Measurements from ENCODE around the gene SECISBP2L. TPM values are rescaled to one million over a fixed set of nuclear protein-coding genes. Genes with fewer than 3 reads are reported as not detected.

SECISBP2L gene
- total and polyA plus RNA-seq, 2 donors (not counting 1 experiment from before 2014, with no cell fraction given) = 13.0 to 121 TPM

- H3K9me3 Mint-ChIP-seq (ENCODE audit: insufficient read depth) = no peaks in the 10 kb centered on the region
- H3K4me1 Mint-ChIP-seq = no peaks in the 10 kb centered on the region
- TF ChIP-seq CTCF (IDR thresholded peaks at IDR 0.05) = no peak
- TF ChIP-seq EZH2 (IDR thresholded peaks at IDR 0.05; ENCODE audit: borderline replicate concordance, insufficient read depth, low read depth, low read length, poor library complexity, severe bottlenecking) = no peak
- H3K27ac ChIP-seq (ENCODE audit: low read length in 2 of 2) = no peak overlapping the region
- H3K4me3 ChIP-seq (ENCODE audit: control extremely low read depth in 1 of 5, extremely low read depth in 1 of 5, insufficient read depth in 1 of 5, low read depth in 2 of 5, low read length in 4 of 5) = no peak overlapping the region
- no peak overlapping the region for H2AFZ ChIP-seq (ENCODE audit: insufficient read depth, low read depth, low read length, poor library complexity, severe bottlenecking)
- CTCF ChIA-PET = interaction anchor here (1.1 kb wide), 1 partner anchor 201 kb away, joined by 3 read pairs; no protein-coding TSS in a partner anchor
- H3K9me3 ChIP-seq (ENCODE audit: control extremely low read depth in 1 of 3, control insufficient read depth in 2 of 3, insufficient read depth in 1 of 3, low read length in 2 of 3) = no peaks in the 10 kb centered on the region
- no peaks in the 10 kb centered on the region for H4K20me1 ChIP-seq (ENCODE audit: control insufficient read depth, insufficient read depth, low read length, poor library complexity, severe bottlenecking)
- no peak overlapping the region for H3K27ac Mint-ChIP-seq
- 97% methylated on average over 13 of the region's 13 CpGs for WGBS (ENCODE audit: insufficient coverage)
- ATAC-seq (ENCODE audit: low read depth) = no peak
- H3K27me3 ChIP-seq (replicated peaks in 1 of 4; ENCODE audit: control extremely low read depth in 1 of 4, control insufficient read depth in 3 of 4, insufficient read depth in 4 of 4, low read length in 3 of 4) = no peaks in the 10 kb centered on the region
- no peak overlapping the region for H3K9ac ChIP-seq (ENCODE audit: low read length)
- no peak overlapping the region for H3K4me2 ChIP-seq (replicated peaks; ENCODE audit: low read depth, low read length, poor library complexity, severe bottlenecking)
- H3K4me1 ChIP-seq (ENCODE audit: control insufficient read depth in 2 of 2, insufficient read depth in 2 of 2, low read length in 2 of 2) = no peaks in the 10 kb centered on the region
- POLR2A ChIA-PET = no interaction called here
- no peak overlapping the region for H3K4me3 Mint-ChIP-seq
- intact Hi-C loops (cut with micrococcal nuclease) = no loop called here
- peaks cover 4% of the 10 kb centered on the region for H3K27me3 Mint-ChIP-seq
- H3K79me2 ChIP-seq (ENCODE audit: control insufficient read depth, insufficient read depth, low read length) = no peaks in the 10 kb centered on the region
- H3K36me3 ChIP-seq (replicated peaks in 1 of 2; ENCODE audit: control extremely low read depth in 1 of 2, control insufficient read depth in 1 of 2, extremely low read depth in 1 of 2, insufficient read depth in 2 of 2, low read length in 1 of 2) = no peaks in the 10 kb centered on the region
- no peak for DNase-seq
Measured at GRCh38 chr15:49062900-49063299, 16.7 kb upstream of the SECISBP2L start.

- H3K27me3 Mint-ChIP-seq = no peaks in the 10 kb centered on the region
- no peaks in the 10 kb centered on the region for H3K79me2 ChIP-seq (ENCODE audit: control insufficient read depth, insufficient read depth, low read length)
- H3K4me3 ChIP-seq (ENCODE audit: control extremely low read depth in 1 of 5, extremely low read depth in 1 of 5, insufficient read depth in 1 of 5, low read depth in 2 of 5, low read length in 4 of 5) = no peak overlapping the region
- no peaks in the 10 kb centered on the region for H3K4me1 ChIP-seq (ENCODE audit: control insufficient read depth in 2 of 2, insufficient read depth in 2 of 2, low read length in 2 of 2)
- POLR2A ChIA-PET = interaction anchor here (0.7 kb wide), 1 partner anchor 10 kb away, joined by 3 read pairs; no protein-coding TSS in a partner anchor
- H2AFZ ChIP-seq (ENCODE audit: insufficient read depth, low read depth, low read length, poor library complexity, severe bottlenecking) = no peak overlapping the region
- H3K36me3 ChIP-seq (replicated peaks in 1 of 2; ENCODE audit: control extremely low read depth in 1 of 2, control insufficient read depth in 1 of 2, extremely low read depth in 1 of 2, insufficient read depth in 2 of 2, low read length in 1 of 2) = no peaks in the 10 kb centered on the region
- ATAC-seq (ENCODE audit: low read depth) = no peak
- no peaks in the 10 kb centered on the region for H4K20me1 ChIP-seq (ENCODE audit: control insufficient read depth, insufficient read depth, low read length, poor library complexity, severe bottlenecking)
- intact Hi-C loops (cut with micrococcal nuclease) = no loop called here
- H3K4me3 Mint-ChIP-seq = no peak overlapping the region
- H3K4me2 ChIP-seq (replicated peaks; ENCODE audit: low read depth, low read length, poor library complexity, severe bottlenecking) = no peak overlapping the region
- CTCF ChIA-PET = interaction anchor here (1.4 kb wide), 1 partner anchor 14 kb away, joined by 5 read pairs; the partner anchor contains the start of gene SECISBP2L
- no peak overlapping the region for H3K27ac Mint-ChIP-seq
- WGBS (ENCODE audit: insufficient coverage) = 81% methylated on average over 2 of the region's 4 CpGs
- no peak overlapping the region for H3K27ac ChIP-seq (ENCODE audit: low read length in 2 of 2)
- no peaks in the 10 kb centered on the region for H3K27me3 ChIP-seq (replicated peaks in 1 of 4; ENCODE audit: control extremely low read depth in 1 of 4, control insufficient read depth in 3 of 4, insufficient read depth in 4 of 4, low read length in 3 of 4)
- TF ChIP-seq EZH2 (IDR thresholded peaks at IDR 0.05; ENCODE audit: borderline replicate concordance, insufficient read depth, low read depth, low read length, poor library complexity, severe bottlenecking) = no peak
- TF ChIP-seq CTCF (IDR thresholded peaks at IDR 0.05) = no peak
- no peaks in the 10 kb centered on the region for H3K9me3 Mint-ChIP-seq (ENCODE audit: insufficient read depth)
- H3K9ac ChIP-seq (ENCODE audit: low read length) = no peak overlapping the region
- no peak for DNase-seq
- H3K9me3 ChIP-seq (ENCODE audit: control extremely low read depth in 1 of 3, control insufficient read depth in 2 of 3, insufficient read depth in 1 of 3, low read length in 2 of 3) = no peaks in the 10 kb centered on the region
- no peaks in the 10 kb centered on the region for H3K4me1 Mint-ChIP-seq
Measured at GRCh38 chr15:49060710-49061495, 14.7 kb upstream of the SECISBP2L start.
